ENCODE results near the gene TMEM218. TPM values are rescaled to one million over a fixed set of nuclear protein-coding genes. Genes with fewer than 3 reads are reported as not detected.

The TMEM218 gene
- total and polyA plus RNA-seq, 2 donors (not counting 3 experiments of a cell fraction or from before 2014, with no cell fraction given): 23.8 to 45.1 TPM

DNA sequence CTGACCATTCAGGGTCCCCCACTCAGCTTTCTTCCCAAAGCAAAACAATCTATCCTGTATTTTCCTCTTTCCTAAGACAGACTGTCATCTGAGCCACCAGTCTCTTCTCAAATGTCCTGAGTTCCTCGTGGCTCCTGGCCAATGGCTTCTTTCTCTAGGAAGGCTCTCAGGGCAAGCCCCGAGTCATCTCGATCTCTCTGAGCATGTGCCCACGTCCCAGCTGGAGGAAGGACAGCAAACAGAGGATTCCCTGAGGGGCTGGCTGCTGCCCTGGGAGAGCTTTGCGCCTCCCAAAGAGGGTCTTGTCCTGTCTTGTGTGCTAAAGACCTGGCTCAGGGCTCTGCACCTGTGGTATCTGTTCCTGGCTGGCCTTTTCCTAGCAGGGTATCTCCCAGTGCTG, 40.0 kb downstream of the TMEM218 start:
- ChIA-PET POLR2A (no interaction called here), CTCF (no interaction called here)
- H3K36me3 ChIP-seq (ENCODE audit: control insufficient read depth in 2 of 2, extremely low read depth in 1 of 2, insufficient read depth in 2 of 2, low read length in 2 of 2): no peaks in the 10 kb centered on the region
- H3K27me3 ChIP-seq (ENCODE audit: control insufficient read depth in 2 of 2, insufficient read depth in 2 of 2, low read length in 2 of 2): no peaks in the 10 kb centered on the region
- H4K20me1 ChIP-seq (replicated peaks; ENCODE audit: control insufficient read depth, extremely low read depth, insufficient read depth, low read length): no peaks in the 10 kb centered on the region
- H3K4me2 ChIP-seq (ENCODE audit: insufficient read depth, low read length): no peak overlapping the region
- intact Hi-C loops (cut with micrococcal nuclease) (no loop called here), dilution Hi-C loops (cut with MboI; ENCODE audit: extremely low pct_ligation_motif_present, low sequenced_read_pairs) (no loop called here)
- no peak overlapping the region for H3K9ac ChIP-seq (replicated peaks; ENCODE audit: extremely low read depth, insufficient read depth, low read length)
- no TSS peak for BruUV-seq (replicated peaks)
- H3K9me3 ChIP-seq (replicated peaks; ENCODE audit: control insufficient read depth, insufficient read depth, low read length): no peaks in the 10 kb centered on the region
- no peaks in the 10 kb centered on the region for H3K9me1 ChIP-seq (replicated peaks; ENCODE audit: control insufficient read depth, extremely low read depth, insufficient read depth, low read length)
- no peak for TF ChIP-seq JUN (IDR thresholded peaks at IDR 0.05; ENCODE audit: borderline replicate concordance, insufficient read depth, insufficient read length, low read depth)
- TF ChIP-seq, protein P1, sequence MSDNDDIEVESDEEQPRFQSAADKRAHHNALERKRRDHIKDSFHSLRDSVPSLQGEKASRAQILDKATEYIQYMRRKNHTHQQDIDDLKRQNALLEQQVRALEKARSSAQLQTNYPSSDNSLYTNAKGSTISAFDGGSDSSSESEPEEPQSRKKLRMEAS (IDR thresholded peaks at IDR 0.05; ENCODE audit: insufficient read depth, insufficient read length): no peak
- TF ChIP-seq, protein P2, sequence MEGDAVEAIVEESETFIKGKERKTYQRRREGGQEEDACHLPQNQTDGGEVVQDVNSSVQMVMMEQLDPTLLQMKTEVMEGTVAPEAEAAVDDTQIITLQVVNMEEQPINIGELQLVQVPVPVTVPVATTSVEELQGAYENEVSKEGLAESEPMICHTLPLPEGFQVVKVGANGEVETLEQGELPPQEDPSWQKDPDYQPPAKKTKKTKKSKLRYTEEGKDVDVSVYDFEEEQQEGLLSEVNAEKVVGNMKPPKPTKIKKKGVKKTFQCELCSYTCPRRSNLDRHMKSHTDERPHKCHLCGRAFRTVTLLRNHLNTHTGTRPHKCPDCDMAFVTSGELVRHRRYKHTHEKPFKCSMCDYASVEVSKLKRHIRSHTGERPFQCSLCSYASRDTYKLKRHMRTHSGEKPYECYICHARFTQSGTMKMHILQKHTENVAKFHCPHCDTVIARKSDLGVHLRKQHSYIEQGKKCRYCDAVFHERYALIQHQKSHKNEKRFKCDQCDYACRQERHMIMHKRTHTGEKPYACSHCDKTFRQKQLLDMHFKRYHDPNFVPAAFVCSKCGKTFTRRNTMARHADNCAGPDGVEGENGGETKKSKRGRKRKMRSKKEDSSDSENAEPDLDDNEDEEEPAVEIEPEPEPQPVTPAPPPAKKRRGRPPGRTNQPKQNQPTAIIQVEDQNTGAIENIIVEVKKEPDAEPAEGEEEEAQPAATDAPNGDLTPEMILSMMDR (IDR thresholded peaks at IDR 0.05; ENCODE audit: extremely low read depth in 1 of 2, insufficient read depth in 1 of 2, low read depth in 1 of 2, low read length in 2 of 2): no peak
- DNase-seq (ENCODE audit: low read depth, low spot score) (no peak), FAIRE-seq (no peak)
- peaks cover 8% of the 10 kb centered on the region for H3K4me1 ChIP-seq (ENCODE audit: control insufficient read depth, extremely low read depth, insufficient read depth, low read length)
- no peaks in the 10 kb centered on the region for H3K79me2 ChIP-seq (ENCODE audit: control insufficient read depth, insufficient read depth, low read length)
- H3K4me3 ChIP-seq (replicated peaks in 1 of 3; ENCODE audit: insufficient read depth in 1 of 3, low read depth in 1 of 3, low read length in 3 of 3): no peak overlapping the region
- H2AFZ ChIP-seq (ENCODE audit: low read depth, low read length): no peak overlapping the region
- H3K27ac ChIP-seq (ENCODE audit: insufficient read depth, low read depth, low read length): no peak overlapping the region

DNA sequence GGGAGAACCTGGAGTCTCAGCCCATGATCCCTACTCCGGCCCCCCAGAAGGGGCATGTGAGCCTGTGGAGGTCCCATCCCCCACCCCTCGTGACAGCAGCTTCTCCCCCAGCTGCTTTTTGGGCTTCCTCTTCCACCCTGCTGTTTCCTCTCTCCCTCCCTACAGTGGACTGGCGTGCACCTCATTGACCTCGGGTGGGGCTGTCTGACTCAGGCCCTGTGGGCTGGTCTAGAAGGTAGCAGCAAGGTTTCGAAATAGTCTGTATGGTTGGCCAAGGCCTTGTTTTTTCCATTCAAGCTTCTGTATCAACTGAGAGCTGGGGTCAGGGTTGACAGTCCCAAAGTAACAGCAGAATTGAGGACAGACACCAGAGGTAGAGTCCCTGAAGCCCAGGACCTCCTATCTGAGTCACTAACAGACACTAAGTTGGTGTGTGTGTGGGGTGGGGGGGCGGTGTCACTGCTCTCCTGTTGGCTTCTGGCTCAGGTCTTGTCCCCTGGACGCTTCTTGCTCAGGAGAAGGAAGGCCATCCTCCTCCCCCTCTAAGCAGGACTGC, 40.6 kb downstream of the TMEM218 start:
- dilution Hi-C loops (cut with MboI; ENCODE audit: extremely low pct_ligation_motif_present, low sequenced_read_pairs) (no loop called here), intact Hi-C loops (cut with micrococcal nuclease) (no loop called here)
- H3K27me3 ChIP-seq (ENCODE audit: control insufficient read depth in 2 of 2, insufficient read depth in 2 of 2, low read length in 2 of 2): no peaks in the 10 kb centered on the region
- H3K27ac ChIP-seq (ENCODE audit: insufficient read depth, low read depth, low read length): no peak overlapping the region
- peak; percentile 71 for FAIRE-seq
- POLR2A ChIA-PET: no interaction called here
- CTCF ChIA-PET: interaction anchor here (1.2 to 1.8 kb wide), 4 partner anchors 20 to 275 kb away, joined by 3 to 6 read pairs (median 4); partner anchors contain the start of gene TMEM218
- no peaks in the 10 kb centered on the region for H3K79me2 ChIP-seq (ENCODE audit: control insufficient read depth, insufficient read depth, low read length)
- peak; percentile 27 for TF ChIP-seq FOS (IDR thresholded peaks at IDR 0.05; ENCODE audit: borderline replicate concordance, insufficient read depth, low read length)
- TF ChIP-seq, protein P1 (IDR thresholded peaks at IDR 0.05; ENCODE audit: insufficient read depth, insufficient read length): no peak
- TF ChIP-seq GATA2 (IDR thresholded peaks at IDR 0.05; ENCODE audit: insufficient read depth, insufficient read length, low read depth, low read length): no peak
- TF ChIP-seq EZH2 (IDR thresholded peaks at IDR 0.05; ENCODE audit: borderline replicate concordance, low read depth, low read length, severe bottlenecking): no peak
- TF ChIP-seq MYC (IDR thresholded peaks at IDR 0.05; ENCODE audit: low read depth, low read length): no peak
- H3K9me1 ChIP-seq (replicated peaks; ENCODE audit: control insufficient read depth, extremely low read depth, insufficient read depth, low read length): no peaks in the 10 kb centered on the region
- H2AFZ ChIP-seq (ENCODE audit: low read depth, low read length): peak overlapping the region; percentile 49
- no peak overlapping the region for H3K4me3 ChIP-seq (replicated peaks in 1 of 3; ENCODE audit: insufficient read depth in 1 of 3, low read depth in 1 of 3, low read length in 3 of 3)
- no peaks in the 10 kb centered on the region for H3K36me3 ChIP-seq (ENCODE audit: control insufficient read depth in 2 of 2, extremely low read depth in 1 of 2, insufficient read depth in 2 of 2, low read length in 2 of 2)
- no peaks in the 10 kb centered on the region for H3K9me3 ChIP-seq (replicated peaks; ENCODE audit: control insufficient read depth, insufficient read depth, low read length)
- no peaks in the 10 kb centered on the region for H4K20me1 ChIP-seq (replicated peaks; ENCODE audit: control insufficient read depth, extremely low read depth, insufficient read depth, low read length)
- BruUV-seq (replicated peaks): no TSS peak
- DNase-seq (ENCODE audit: low read depth, low spot score): peak; percentile 22
- H3K9ac ChIP-seq (replicated peaks; ENCODE audit: extremely low read depth, insufficient read depth, low read length): no peak overlapping the region
- H3K4me1 ChIP-seq (ENCODE audit: control insufficient read depth, extremely low read depth, insufficient read depth, low read length): peaks cover 8% of the 10 kb centered on the region
- no peak overlapping the region for H3K4me2 ChIP-seq (ENCODE audit: insufficient read depth, low read length)
